ENCODE results near the gene MORF4L1.
"Not testable (repeated sequence)": the region's sequence is repeated elsewhere in the genome, so short reads cannot be mapped to it uniquely, and the experiment has no call there.

The MORF4L1 gene

GRCh38 chr15:78925956-78926743 is 53.5 kb downstream of the MORF4L1 start:
- DNase-seq (ENCODE audit: low read depth in 2 of 2), result no peak

DNA sequence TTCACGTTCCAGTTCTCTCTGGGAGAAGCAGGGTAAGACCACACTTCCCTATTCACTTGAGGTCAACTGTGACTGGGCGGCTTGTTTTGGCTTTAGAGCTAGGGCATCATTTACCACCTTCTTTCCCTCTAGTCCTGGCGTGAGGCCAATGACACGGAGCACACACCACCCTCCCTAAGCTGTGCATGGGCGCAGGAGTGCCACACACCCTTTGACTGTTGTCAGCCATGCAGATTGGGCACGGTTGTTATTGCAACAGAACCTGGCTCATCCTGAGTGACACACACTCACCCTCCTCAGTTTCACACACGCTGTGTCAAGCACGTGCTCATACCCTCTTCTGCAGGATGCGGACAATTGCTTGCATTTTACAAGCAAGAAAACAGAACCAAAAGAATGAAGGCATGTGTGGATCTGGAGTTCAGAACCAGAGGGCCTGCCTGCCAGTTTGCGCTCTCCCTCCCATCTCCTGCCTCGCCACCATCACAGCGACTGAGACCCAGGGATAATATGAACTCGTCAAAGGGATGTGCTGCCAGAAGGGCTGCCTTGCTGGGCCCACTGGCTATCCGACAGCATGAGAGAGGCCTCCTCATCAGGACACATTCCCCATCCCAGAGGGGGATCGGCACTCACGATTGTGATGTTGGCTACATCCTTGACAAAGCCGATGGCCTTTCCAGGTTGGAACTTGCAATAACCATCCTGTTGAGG is 54.5 kb downstream of the MORF4L1 start:
- DNase-seq (ENCODE audit: low read depth in 2 of 2), result no peak

DNA sequence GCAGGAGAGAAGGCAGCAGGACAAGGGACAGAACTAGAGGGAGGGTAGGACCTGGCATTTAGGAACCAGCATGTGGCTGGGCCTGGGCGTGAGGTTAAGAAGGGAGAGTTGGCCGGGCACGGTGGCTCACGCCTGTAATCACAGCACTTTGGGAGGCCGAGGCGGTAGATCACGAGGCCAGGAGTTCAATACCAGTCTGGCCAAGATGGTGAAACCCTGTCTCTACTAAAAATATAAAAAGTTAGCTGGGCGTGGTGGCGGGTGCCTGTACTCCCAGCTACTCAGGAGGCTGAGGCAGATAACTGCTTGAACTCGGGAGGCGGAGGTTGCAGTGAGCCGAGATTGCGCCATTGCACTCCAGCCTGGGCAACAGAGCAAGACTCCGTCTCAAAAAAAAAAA is 55.5 kb downstream of the MORF4L1 start:
- DNase-seq (ENCODE audit: low read depth in 2 of 2), result not testable (repeated sequence)

GRCh38 chr15:78928616-78929093 is 56.0 kb downstream of the MORF4L1 start:
- DNase-seq (ENCODE audit: low read depth in 2 of 2), result no peak

GRCh38 chr15:78929536-78930264 is 57.0 kb downstream of the MORF4L1 start:
- DNase-seq (ENCODE audit: low read depth in 2 of 2), result no peak

- no peak for DNase-seq (ENCODE audit: low read depth in 2 of 2)
Observed at GRCh38 chr15:78930577-78931388, 58.1 kb downstream of the MORF4L1 start.

DNA sequence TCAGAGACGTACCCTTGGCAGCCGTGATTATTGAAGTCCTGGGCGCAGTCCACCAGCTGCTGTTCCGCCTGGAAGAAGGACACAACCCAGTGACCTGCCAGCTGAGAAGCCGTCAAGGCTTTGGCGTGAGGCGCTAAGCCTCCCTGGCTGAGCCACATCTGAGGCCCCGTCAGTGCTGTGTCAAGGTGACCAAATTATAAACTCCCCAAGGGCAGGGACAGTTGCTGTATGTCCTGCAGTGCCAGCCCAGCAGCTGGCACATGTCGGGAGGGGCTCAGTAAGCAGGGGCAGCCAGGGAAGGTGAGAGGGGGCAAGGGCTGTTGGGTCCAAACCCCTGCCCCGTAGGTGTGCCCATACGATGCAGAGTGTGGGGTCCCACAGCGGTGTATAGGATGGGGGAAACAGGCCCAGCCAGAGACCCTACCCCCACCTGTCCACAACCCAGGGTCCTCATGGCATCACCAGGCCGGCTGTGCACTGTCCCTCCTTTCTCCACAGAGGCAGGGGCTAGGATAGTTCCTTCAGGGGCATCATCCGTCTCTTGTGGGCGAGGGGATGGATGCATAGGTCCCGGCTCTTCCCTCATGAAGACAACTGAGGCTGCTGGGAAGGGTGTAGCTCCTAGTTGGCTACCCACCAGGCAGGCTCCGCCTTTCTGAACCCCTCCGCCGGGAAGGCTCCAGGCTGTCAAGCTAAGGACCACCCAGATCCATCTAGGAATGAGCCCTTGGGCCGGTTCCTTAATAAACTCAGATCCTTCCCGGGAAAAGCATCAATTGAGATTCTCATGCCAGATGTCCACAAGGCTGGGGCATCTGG is 59.0 kb downstream of the MORF4L1 start:
- no peak for DNase-seq (ENCODE audit: low read depth in 2 of 2)

DNA sequence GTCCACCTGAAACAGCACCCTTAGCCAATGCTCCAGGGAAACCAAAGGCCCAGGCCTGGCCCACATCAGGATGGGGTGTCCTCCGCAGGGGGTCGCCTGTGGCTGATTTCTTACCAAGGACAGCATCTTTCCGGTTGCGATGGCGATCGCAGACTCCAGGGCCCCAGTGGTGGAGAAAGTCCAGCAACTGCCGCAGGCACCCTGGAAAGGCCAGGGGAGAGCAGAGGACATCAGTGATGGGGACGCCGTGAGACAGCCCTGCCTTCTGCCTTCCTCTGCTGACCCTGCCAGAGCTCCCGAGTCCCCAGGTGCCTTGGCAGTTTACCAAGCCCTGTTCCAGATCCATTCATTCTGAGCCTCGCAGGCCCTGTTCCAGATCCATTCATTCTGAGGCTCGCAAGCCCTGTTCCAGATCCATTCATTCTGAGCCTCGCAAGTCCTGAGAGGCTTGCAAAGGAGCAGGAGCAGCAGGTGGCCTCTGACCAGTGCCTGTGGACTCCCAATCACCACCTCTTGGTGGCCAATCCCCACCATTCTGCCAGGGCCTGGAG is 59.6 kb downstream of the MORF4L1 start:
- DNase-seq (ENCODE audit: low read depth in 2 of 2), result no peak

DNA sequence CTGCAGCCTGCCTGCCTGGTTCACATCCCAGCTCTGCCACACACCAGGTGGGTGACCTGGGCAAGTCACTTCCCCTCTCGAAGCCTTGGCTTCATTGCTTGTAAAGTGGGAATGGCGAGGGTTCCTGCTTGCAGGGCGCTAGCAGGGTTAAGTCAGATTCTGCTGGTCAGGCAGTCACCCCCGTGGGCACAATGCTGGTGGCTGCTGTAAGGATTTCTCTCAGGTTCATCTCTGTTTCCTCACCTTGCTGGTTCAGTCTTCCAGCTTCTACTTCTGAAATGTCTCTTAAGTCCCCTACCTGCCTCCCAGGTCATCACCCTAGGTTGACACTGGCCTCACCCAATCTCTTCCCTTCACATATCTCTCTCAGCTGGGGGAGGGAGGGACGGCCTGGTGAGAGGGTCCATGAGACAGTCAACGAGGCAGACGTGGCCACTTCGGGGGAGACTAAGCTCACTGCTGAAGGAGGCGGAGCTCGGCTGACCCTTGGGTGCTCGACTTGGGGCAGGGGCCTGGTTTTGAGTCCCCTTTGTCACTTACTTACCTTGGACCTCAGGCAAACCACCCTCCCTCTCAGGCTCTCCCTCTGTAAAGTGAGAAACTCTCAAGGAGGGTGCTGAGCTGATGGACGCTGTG is 60.6 kb downstream of the MORF4L1 start:
- DNase-seq (ENCODE audit: low read depth in 2 of 2), result no peak

DNA sequence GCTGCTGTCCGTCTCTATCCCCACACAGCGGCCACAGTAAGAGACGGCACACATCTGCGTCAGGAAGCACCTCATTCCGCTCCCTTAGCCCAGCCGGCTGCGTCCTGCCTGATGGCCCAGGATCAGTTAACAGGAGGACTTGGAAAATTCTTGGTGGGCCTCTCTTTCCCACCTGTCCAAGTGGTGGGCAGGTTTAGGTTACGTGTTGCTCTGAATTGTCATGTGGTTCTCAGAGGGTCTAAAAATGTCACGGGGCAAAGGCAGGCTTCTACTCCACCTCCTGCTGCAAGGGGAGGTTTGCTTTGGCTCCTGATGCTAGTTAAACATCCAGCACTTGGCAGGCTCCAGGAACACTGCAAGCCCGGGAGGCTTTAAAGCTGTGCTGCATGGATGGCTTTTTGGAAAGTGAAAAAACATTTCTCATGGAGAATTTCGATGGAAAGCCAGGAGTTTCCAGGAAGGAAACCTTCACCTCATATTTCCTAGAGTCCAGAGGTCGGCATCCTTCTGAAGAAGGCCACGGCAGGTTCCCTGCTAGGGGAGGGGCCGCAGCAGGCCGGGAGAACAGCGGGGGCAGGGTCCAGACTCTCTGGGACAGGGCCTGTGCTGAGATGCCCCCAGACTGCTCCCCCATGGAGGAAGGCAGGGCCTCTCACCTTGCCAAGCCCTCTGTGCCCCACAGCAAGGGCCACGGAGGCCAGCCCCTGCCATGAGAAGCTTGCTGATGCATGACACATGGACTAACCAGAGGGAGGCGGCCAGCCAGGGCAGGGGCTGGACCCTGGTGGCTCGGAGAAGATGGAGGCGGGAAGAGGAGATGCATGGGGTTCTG is 61.3 kb downstream of the MORF4L1 start:
- DNase-seq (ENCODE audit: low read depth in 2 of 2), result no peak

DNA sequence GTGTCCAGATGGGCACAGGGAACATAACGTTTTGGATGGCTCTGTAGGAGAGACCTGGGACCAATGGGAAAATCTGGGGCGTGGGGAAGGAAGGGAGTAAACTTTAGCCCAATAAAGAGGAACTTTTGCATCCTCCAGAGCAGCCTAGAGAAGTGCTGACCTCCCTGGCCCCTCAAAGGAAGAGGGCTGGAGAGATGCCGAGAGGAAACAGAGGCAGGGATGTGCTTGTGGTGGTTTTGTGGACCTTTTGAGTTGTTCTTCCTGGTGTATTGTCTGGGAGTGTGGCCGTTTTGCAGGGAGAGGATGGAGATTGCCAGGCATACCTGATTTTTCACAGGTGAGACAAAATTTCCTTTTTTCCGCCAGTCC is 61.9 kb downstream of the MORF4L1 start:
- DNase-seq (ENCODE audit: low read depth in 2 of 2), result no peak

GRCh38 chr15:78937132-78937739 is 64.5 kb downstream of the MORF4L1 start:
- DNase-seq (ENCODE audit: low read depth in 2 of 2), result no peak

- DNase-seq (ENCODE audit: low read depth in 2 of 2), result no peak
Observed at GRCh38 chr15:78938658-78939488, 66.2 kb downstream of the MORF4L1 start.

DNA sequence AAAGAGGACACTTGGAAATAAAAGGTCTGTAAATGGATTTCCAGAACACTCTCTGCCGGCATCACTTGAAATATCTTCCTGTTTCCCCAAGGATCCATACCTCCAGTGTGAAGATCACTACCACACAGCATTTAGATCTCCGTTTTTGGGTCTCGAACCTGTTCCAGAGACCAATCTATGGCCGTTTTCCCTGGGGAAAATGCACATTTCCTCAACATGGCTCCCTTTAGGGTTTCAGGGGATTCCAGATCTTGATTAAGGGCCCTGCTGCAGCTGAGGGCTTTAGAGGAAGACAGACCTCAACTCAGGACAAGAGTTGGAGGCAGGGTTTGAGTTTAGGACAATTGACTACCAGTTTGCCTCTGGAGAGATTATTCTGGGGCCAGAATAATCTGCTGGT is 70.1 kb downstream of the MORF4L1 start:
- DNase-seq (ENCODE audit: low read depth in 2 of 2), result no peak

DNA sequence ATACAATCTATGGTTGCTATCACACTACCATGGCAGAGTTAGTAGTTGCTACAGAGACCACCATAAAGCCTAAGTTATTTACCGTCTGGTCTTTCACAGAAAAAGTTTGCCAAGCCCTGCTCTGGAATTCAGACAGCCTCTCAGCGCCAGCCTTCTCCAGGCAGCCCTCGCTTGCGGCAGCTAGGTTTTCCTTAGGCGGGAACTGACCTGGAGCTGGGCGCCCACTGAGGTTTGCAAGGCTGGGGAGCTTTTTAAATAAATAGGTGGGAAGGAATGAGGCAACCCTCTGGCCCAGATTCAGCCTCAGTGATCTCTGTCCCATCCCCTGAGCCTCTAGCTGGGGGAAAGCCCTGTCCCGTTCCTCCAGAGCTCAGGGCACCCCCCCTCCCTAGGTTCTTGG is 71.0 kb downstream of the MORF4L1 start:
- no peak for DNase-seq (ENCODE audit: low read depth in 2 of 2)

- DNase-seq (ENCODE audit: low read depth in 2 of 2), result no peak
Observed at GRCh38 chr15:78944202-78944625, 71.5 kb downstream of the MORF4L1 start.

- peak; percentile 41 to 50 for DNase-seq (ENCODE audit: low read depth in 2 of 2)
Observed at GRCh38 chr15:78944669-78945407, 72.1 kb downstream of the MORF4L1 start, which contains the start of gene CTSH. Gene CTSH, minus strand, starts transcription at chr15:78945046. Its CDS starts 65 bp downstream, at chr15:78944981.

Data from activated CD8-positive, alpha-beta memory T cell treated with anti-CD3 and anti-CD28 coated beads for 4 hours (primary cell).